Medulla oblongata (tissue), 1 donor: ENCODE results near the gene DNA2.
"Not testable (repeated sequence)": the region's sequence is repeated elsewhere in the genome, so short reads cannot be mapped to it uniquely, and the experiment has no call there.

ENCODE experiments used
- DNase-seq: peaks from one replicate; pipeline ENCODE4 v3.0.0-alpha.2; 2015; ENCODE audit errors: extremely low spot score

Gene DNA2, protein sequence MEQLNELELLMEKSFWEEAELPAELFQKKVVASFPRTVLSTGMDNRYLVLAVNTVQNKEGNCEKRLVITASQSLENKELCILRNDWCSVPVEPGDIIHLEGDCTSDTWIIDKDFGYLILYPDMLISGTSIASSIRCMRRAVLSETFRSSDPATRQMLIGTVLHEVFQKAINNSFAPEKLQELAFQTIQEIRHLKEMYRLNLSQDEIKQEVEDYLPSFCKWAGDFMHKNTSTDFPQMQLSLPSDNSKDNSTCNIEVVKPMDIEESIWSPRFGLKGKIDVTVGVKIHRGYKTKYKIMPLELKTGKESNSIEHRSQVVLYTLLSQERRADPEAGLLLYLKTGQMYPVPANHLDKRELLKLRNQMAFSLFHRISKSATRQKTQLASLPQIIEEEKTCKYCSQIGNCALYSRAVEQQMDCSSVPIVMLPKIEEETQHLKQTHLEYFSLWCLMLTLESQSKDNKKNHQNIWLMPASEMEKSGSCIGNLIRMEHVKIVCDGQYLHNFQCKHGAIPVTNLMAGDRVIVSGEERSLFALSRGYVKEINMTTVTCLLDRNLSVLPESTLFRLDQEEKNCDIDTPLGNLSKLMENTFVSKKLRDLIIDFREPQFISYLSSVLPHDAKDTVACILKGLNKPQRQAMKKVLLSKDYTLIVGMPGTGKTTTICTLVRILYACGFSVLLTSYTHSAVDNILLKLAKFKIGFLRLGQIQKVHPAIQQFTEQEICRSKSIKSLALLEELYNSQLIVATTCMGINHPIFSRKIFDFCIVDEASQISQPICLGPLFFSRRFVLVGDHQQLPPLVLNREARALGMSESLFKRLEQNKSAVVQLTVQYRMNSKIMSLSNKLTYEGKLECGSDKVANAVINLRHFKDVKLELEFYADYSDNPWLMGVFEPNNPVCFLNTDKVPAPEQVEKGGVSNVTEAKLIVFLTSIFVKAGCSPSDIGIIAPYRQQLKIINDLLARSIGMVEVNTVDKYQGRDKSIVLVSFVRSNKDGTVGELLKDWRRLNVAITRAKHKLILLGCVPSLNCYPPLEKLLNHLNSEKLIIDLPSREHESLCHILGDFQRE

DNA sequence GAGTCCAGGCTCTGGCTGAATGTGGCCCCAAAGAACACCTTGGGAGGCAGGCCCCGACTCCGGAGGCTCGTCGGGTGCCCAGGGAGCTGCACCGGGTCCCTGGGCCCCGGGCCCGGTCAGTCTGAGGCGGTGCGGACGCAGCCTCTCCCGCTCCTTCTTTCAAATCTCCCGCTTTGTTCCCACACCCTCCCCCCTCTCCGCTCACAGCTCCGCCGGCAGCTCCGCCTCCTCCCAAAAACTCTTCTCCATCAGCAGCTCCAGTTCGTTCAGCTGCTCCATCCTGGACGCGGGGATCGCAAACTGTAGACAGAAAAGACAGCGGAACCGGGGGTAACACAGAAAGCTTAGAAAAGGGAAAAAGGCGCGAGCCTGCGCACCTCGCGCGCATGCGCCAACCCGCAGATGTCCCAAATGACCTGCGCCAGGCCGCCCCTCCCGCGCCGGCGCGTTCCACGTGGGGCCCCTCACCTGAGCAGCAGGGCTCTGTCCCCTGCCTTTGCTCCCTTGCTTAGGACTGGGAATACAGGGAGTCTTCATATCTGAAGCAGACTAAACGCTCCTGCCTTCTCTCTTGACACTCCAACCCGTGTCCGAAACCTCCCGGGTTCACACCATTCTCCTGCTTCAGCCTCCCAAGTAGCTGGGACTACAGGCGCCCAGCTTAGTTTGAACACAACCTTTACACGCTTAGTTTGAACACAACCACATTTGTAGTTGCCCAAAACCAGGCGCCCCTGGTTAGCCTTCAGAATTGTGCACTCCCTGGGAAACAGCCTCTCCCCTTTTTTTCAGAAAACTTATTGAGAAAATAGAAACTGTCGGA lies at the start of gene DNA2:
Gene DNA2 (minus strand): TSS at position 388 of the 823 bp plus-strand sequence. CDS start 109 bp downstream, at position 279.
- DNase-seq, result peak; percentile 58

DNA sequence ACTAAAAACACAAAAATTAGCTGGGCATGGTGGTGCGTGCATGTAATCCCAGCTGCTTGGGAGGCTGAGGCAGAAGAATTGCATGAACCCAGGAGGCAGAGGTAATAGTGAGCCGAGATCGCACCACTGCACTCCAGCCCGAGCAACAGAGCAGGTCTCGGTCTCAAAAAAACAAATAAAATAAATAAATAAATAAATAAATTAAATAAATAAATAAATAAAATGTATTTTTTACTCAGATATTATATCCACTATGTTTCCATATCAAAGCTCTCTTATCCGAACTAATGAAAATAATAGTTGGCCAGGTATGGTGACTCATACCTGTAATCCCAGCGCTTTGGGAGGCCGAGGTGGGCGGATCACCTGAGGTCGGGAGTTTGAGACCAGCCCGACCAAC lies 46.8 kb upstream of the DNA2 start:
- DNase-seq, result not testable (repeated sequence)

DNA sequence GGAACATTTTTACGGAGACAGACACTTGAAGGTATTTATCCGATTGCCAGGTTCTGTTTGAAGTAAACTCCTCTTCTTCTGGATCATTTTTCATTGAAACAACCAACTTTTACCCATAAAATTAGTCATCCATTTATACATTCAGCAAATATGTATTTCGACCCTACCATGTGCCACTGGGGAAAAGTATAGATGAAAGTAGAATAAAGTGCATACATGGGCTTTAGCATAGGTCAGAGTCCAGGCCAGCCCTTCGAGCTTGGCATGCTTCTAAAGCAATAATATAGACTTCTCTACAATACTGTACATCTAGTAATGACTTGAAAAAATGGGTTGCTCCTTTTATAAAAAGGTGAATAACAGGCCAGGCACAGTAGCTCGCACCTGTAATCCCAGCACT lies 45.4 kb upstream of the DNA2 start:
- DNase-seq, result no peak

DNA sequence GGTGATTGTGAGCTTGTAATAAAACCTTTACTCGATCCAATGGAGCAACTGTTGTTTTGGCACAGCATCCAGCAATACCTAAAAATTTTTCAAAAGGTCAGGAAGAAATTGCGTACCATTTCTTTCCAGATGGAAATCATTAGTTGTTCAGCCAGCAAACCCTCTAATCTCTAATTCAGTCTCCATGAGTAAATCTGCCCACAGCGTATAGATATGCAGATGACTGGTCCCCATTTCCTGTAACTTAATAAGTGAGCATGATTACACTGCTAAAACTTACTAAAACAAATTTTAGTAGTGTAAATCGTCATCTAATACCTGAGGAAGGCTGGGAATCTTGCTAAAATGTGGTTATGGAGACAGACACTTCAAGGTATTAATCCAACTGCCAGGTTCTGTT lies 45.0 kb upstream of the DNA2 start:
- no peak for DNase-seq

DNA sequence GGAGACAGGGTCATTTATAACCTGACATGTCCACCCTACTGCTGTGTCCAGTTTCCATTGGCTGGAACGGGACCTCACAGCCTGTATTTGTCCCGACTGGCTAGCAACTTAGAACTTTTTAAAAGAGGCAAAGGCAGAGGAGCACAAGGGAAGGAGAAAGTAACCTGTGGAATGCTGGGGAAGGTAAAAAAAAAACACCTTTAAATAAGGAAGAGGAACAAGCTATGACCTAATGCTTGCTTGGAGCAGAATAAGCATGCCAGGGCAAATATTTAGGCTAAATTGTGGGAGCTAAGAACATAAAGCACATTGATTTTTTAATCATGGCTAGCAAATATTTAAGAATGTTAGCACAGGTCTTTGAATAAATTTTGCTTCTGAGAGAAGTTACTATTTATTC lies 44.4 kb upstream of the DNA2 start:
- not testable (repeated sequence) for DNase-seq

DNA sequence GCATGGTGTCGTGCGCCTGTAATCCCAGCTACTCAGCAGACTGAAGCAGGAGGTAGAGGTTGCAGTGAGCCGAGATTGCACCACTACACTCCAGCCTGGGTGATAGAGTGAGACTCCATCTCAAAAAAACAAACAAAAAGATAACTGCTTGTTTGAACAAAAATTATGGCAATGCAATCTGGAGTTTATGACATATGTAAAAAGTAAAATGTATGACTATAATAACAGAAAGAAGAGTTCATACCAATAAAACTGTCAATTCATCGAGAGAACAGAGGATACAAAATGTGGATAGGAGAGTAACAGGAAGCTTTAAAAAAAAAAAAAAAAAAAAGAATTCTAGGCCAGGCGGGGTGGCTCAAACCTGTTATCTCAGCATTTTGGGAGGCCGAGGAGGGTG lies 36.3 kb upstream of the DNA2 start:
- no peak for DNase-seq

DNA sequence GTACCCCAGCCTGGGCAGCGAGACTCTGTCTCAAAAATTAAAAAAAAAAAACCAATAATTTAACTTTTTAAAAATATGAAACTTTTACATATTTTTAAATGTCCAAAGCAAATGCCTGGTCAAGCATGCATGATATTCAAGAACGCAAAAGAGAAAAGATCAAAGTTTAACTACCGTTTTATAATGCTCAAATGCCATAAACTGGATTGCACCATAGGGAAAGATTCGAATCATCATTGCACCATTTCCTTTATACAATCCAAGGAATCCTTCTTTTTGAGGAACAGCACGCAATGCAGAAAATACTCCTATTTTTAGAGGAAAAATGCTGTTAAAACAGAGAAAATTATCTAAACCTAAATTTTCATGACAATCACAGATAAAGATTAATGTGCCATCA lies 34.6 kb upstream of the DNA2 start:
- no peak for DNase-seq

DNA sequence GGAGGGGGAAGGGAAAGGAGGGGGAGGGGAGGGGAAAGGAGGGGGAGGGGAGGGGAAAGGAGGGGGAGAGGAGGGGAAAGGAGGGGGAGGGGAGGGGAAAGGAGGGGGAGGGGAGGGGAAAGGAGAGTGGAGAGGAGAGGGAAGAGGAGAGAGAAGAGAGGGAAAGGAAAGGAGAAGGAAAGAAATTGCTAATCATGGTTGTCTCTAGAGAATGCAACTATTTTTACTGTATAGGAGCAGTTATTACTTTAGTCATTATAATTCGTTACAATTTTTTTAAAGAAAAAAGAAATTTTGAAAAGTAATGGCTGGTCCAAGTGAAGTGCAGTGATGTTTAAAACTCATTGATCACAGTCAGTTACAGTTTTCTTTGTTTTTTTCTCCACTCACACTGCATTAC lies 31.1 kb upstream of the DNA2 start:
- DNase-seq, result no peak

DNA sequence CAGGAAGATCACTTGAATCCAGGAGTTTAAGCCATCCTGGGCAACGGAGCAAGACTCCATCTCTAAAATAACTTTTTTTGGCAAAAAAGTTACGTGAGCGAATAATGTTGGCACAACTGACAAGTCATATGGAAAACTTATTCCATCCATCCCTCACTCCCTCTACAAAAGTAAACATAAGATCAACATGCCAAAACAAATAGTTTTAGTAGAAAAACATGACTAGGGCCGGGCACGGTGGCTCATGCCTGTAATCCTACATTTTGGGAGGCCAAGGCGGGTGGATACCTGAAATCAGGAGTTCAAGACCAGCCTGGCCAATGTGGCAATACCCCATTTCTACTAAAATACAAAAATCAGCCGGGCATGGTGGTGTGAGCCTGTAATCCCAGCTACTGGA lies 29.9 kb upstream of the DNA2 start:
- DNase-seq, result no peak

DNA sequence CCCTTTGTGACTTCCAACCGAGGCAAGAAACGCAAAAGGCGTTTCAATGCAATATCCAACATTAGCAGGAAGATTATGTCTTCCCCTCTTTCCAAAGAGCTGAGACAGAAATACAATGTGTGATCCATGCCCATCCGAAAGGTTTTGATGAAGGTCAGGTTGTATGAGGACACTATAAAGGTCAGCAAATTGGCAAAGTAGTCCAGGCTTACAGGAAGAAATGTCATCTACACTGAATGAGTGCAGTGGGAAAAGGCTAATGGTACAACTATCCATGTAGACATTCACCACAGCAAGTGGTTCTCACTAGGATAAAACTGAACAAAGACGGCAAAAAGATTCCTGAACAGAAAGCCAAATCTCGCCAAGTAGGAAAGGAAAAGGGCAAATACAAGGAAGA lies 27.8 kb upstream of the DNA2 start:
- DNase-seq, result no peak

DNA sequence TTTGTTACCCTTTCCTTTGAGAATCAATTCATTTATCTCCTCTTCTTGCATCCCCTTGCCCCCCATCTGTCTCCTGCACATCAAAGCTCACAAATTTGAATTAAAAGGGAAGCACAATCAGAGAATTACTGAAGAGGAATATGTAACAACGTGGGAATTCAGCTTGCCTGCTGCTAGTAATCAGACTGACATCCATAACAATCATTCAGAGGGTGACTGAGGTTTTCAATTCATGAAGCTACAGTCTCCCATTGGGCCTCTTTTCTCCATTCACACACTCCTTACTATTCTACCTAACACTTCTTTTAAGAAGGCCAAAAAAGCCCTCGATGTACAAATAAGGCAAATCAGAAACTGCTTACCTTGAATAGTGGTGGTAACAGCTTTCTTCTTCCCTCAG lies 24.3 kb upstream of the DNA2 start:
- DNase-seq, result no peak

DNA sequence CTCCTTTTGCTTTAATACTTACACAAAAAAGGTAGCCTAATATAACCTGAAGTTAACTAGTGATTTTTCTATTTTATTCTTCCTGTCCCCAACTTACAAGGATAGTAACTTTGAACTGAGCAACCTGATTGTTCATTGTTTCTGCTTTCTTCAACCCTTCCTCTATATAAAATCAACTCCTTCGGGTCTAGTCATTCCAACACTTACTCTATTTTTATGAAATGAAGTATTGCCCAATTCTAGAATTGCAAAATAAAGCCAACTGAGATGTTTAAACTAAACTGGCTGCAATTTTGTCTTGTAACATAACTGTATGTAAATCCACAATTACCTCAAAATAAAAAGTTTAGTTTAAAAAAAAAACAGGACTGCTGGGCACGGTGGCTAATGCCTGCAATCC lies 20.3 kb upstream of the DNA2 start:
- DNase-seq, result no peak

DNA sequence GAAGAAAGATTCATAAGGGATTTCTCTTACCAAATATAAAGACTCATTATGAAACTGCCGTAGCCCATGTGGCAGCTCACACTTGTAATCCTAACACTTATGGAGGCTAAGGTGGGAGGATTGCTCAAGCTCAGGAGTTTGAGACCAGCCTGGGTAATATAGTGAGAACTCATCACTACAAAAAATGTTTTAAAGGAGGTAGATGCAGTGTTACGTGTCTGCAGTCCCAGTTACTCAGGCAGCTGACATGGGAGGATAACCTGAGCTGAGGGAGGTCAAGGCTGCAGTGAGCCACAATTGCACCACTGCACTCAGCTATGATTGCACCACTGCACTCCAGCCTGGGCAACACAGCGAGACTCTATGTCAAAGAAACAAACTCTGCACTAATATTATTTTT lies 18.1 kb upstream of the DNA2 start:
- DNase-seq, result no peak

DNA sequence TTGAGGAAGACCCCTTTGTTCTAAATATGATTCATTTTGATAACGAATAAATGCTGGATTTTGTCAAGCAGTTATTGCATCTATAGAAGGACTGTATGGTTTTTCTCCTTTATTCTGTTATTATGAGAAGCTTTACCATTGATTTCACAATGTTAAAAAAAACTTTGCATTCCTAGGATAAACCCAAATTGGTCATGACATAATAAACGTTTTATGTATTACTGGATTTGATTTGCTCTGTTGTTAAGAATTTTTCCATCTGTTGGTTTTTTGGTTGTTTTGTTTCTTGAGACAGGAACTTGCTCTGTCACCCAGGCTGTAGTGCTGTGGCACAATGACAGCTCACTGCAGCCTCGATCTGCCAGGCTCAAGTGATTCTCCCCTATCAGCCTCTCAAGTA lies 2.2 kb upstream of the DNA2 start:
- DNase-seq, result no peak

DNA sequence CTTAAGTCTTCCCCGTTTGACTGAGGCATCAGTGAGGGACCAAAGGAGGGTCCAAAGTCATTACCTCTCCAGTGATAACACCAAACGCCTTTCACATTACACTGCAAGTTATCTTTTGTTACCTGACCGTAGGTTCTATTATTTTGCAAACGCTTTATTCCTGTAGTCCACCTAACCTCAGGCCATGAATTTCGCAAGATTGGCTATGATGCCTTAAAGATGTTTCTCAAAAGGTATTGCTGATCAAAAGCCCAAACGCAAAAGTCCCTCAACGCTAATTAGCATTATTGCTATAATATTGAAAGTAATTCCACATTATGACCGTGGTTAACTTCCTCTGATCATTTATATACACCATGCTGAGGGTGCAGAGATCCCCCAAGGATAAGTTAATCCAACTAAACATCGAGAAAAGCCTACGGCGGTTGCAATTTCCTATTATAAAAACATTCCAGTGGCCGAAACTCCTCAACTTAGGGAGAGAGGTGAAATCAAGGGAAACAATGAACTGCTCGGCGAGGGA lies 649 bp downstream of the DNA2 start:
- DNase-seq, result no peak

DNA sequence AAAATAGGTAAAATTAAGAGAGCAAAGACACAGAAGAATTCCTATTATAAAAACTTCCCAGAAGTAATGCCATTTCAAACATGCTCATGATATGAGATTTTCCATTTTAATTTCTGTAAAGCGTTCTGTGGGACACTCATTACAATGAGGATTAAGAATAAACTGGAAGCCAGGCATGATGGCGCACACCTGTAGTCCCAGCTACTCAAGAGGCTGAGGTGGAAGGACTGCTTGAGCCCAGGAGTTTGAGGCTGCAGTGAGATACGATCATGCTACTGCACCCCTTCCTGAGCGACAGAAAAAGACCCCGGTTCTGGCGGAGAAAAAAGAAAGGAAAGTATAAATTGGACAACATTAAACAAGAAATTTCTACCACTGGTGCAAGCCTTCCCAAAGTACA lies 1.5 kb downstream of the DNA2 start:
- no peak for DNase-seq

DNA sequence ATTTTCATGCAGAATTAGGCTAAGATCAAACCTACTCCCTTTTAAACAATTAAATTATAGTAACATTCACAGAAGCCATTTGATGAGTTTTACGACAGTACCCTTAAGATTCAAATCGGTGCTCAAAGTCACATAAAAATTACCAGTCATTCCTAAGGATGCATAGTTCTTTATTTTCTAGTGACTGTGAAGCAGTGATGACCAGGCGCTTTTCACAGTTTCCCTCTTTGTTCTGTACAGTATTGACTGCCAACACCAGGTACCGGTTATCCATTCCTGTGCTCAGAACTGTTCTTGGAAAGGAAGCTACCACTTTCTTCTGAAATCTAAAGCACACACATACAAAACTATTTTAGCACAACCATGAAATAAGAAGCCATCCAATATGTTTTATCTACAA lies 1.9 kb downstream of the DNA2 start:
- no peak for DNase-seq

DNA sequence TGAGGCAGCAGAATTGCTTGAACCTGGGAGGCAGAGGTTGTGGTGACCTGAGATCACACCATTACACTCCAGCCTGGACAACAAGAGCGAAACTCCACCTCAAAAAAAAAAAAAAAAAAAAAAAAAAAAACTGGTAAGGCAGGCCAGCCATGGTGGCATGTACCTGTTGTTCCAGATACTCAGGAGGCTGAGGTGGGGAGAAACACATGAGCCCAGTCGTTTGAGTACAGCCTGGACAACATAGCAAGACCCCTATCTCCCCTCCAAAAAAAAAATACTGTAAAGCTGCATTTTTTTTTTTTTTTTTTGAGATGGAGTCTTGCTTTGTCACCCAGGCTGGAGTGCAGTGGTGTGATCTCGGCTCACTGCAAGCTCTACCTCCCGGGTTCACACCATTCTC lies 7.0 kb downstream of the DNA2 start:
- DNase-seq, result not testable (repeated sequence)

DNA sequence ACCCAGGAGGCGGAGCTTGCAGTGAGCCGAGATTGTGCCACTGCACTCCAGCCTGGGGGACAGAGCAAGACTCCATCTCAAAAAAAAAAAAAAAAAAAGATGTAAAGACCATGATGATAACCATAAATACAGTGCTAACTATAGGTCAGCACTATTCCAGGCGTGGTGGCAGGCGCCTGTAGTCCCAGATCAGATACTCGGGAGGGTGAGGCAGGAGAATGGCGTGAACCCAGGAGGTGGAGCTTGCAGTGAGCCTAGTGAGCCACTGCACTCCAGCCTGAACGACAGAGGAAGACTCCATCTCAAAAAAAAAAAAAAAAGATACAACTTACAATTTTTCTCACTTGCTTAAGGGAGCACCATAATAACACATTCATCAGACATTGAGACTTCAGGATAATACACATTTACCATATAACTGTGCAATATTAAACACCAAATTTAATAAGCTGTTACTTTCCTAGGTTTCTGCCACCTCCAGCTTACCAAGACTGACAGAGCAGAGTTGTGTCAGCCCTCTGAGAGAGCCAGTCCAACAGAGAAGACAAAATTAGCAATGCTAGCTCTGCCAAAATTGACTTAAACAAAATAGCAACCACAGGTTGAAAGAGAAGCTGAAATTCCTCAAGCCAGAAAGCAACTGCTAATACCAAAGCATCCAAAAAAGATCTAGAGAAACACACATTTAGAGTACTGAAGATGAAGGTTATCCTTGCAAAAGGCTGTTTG lies 8.2 kb downstream of the DNA2 start:
- no peak for DNase-seq

DNA sequence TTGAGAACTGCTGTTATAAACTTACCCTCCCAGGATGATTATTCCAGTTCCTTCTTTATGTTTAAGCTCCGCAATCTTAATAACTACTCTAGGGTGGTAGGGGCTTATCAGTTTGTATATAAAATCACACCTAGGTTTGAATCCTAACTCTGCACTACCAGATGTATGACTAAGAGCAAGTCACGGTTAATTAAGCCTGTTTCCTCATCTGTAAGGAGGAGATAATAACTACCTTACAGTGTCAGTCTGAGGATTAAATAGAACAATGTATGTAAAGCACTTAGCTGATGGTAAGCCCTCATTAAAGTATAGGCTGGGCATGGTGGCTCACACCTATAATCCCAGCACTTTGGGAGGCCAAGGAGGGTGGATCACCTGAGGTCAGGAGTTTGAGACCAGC lies 9.2 kb downstream of the DNA2 start:
- DNase-seq, result no peak

DNA sequence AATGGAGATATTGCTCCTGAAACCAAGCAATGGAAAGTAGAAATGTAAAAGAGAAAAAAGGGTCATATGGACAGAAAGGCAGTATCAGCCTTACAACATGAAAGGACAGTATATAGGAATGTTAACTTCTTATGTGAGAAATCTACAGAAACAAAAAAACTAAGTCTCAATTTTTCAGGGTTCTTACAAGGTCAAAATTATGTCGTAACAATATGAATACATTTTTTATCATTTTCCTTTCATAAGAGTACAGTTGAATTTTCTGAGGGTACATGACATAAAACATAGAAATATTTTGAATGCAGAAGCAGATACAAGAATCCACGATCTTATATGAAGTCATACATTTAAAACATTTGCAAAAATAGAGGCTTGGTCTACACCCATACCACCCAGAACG lies 10.7 kb downstream of the DNA2 start:
- DNase-seq, result no peak
